GM23338 (cell line): ENCODE measurements around the gene SOX9. TPM values are rescaled to one million over a fixed set of nuclear protein-coding genes. Genes with fewer than 3 reads are reported as not detected.

Experiments used
- ATAC-seq: fragments of 200-7000 bp; cut with Tn5 transposase; 3 replicates; pipeline ENCODE4 v1.9.1; 2020
- DNase-seq: peaks from one replicate; pipeline ENCODE4 v3.0.0-alpha.2; 2015; ENCODE audit warnings: low spot score
- H2AFZ ChIP-seq: fragments of 200-600 bp; sonication (generic); 2 replicates; pipeline ENCODE4 v1.8.0; 2016; ENCODE audit warnings: antibody characterized with exemption, mild to moderate bottlenecking, moderate library complexity
- H3F3A ChIP-seq: fragments of 200-600 bp; sonication (generic); replicated peaks from 2 replicates; pipeline ENCODE4 v1.8.0; 2017; ENCODE audit warnings: antibody characterized with exemption, mixed run types, low read depth
- H3K27ac ChIP-seq: fragments of 200-600 bp; sonication (generic); 2 replicates; pipeline ENCODE4 v1.6.1; 2016; ENCODE audit warnings: low read depth
- H3K27me3 ChIP-seq: fragments of 200-600 bp; sonication (generic); 2 replicates; pipeline ENCODE4 v1.8.0; 2016; ENCODE audit warnings: mild to moderate bottlenecking, mixed run types, moderate library complexity; ENCODE audit not compliant: insufficient read depth
- H3K36me3 ChIP-seq: fragments of 200-600 bp; sonication (generic); 2 replicates; pipeline ENCODE4 v1.8.0; 2016; ENCODE audit warnings: mild to moderate bottlenecking; ENCODE audit not compliant: insufficient read depth
- H3K4me1 ChIP-seq: fragments of 200-600 bp; sonication (generic); 2 replicates; pipeline ENCODE4 v1.8.0; 2016; ENCODE audit warnings: mild to moderate bottlenecking, moderate library complexity; ENCODE audit not compliant: insufficient read depth
- H3K4me2 ChIP-seq: fragments of 200-600 bp; sonication (generic); 2 replicates; pipeline ENCODE4 v1.7.1; 2017; ENCODE audit warnings: mixed run types
- H3K4me3 ChIP-seq: fragments of 200-600 bp; sonication (generic); 2 replicates; pipeline ENCODE4 v1.6.1; 2016; ENCODE audit warnings: mixed run types
- H3K79me2 ChIP-seq: fragments of 200-600 bp; sonication (generic); replicated peaks from 2 replicates; pipeline ENCODE4 v1.8.0; 2017; ENCODE audit warnings: mild to moderate bottlenecking; ENCODE audit not compliant: insufficient read depth
- H3K9me2 ChIP-seq: fragments of 200-600 bp; sonication (generic); 2 replicates; pipeline ENCODE4 v1.8.0; 2017; ENCODE audit not compliant: insufficient read depth
- H4K20me1 ChIP-seq: fragments of 200-600 bp; sonication (generic); replicated peaks from 2 replicates; pipeline ENCODE4 v1.8.0; 2017; ENCODE audit warnings: mild to moderate bottlenecking; ENCODE audit not compliant: insufficient read depth
- H3K27ac Mint-ChIP-seq: 2 replicates; pipeline ENCODE4 v1.8.0; 2020; ENCODE audit warnings: inconsistent platforms, mild to moderate bottlenecking, moderate library complexity, mixed read lengths
- H3K27me3 Mint-ChIP-seq: 3 replicates; pipeline ENCODE4 v1.8.0; 2022; ENCODE audit warnings: low read depth, mild to moderate bottlenecking, moderate library complexity, mixed read lengths, inconsistent platforms; ENCODE audit not compliant: insufficient read depth, poor library complexity
- H3K36me3 Mint-ChIP-seq: 3 replicates; pipeline ENCODE4 v1.8.0; 2021; ENCODE audit warnings: low read depth, mild to moderate bottlenecking, inconsistent platforms, moderate library complexity, mixed read lengths
- H3K4me1 Mint-ChIP-seq: 3 replicates; pipeline ENCODE4 v1.8.0; 2020; ENCODE audit warnings: mild to moderate bottlenecking, inconsistent platforms, mixed read lengths
- H3K4me3 Mint-ChIP-seq: 3 replicates; pipeline ENCODE4 v1.8.0; 2021; ENCODE audit warnings: moderate library complexity, mild to moderate bottlenecking, inconsistent platforms, mixed read lengths
- H3K9me3 Mint-ChIP-seq: 3 replicates; pipeline ENCODE4 v1.8.0; 2020; ENCODE audit warnings: moderate library complexity, mild to moderate bottlenecking, inconsistent platforms, mixed read lengths
- CREB1 ChIP-seq: fragments of 250-450 bp; sonication (Bioruptor Pico); IDR thresholded peaks from 2 replicates; pipeline ENCODE4 v1.5.0; 2020; ENCODE audit warnings: low read depth, mild to moderate bottlenecking, moderate library complexity
- CTCF ChIP-seq, 2 experiments: fragments of 200-600 bp in 1 of 2; sonication (generic) in 1 of 2; conservative IDR thresholded peaks; 2 replicates each; pipeline versions ENCODE4 v1.5.1 to v1.6.1; 2016 to 2017; ENCODE audit warnings: antibody characterized with exemption in 2 of 2, low read depth in 2 of 2, mild to moderate bottlenecking in 2 of 2, moderate library complexity in 1 of 2
- ETS1 ChIP-seq: IDR thresholded peaks from 2 replicates; pipeline ENCODE4 v1.6.1; 2016; ENCODE audit warnings: antibody characterized with exemption
- EZH2 ChIP-seq: fragments of 200-600 bp; sonication (generic); IDR thresholded peaks from one replicate; pipeline ENCODE4 v1.8.0; 2017; ENCODE audit warnings: antibody characterized with exemption, mild to moderate bottlenecking, low read depth; ENCODE audit not compliant: unreplicated experiment
- EZH2phosphoT487 ChIP-seq: fragments of 200-600 bp; sonication (generic); IDR thresholded peaks from one replicate; pipeline ENCODE4 v1.8.1; 2018; ENCODE audit warnings: antibody characterized with exemption; ENCODE audit not compliant: unreplicated experiment
- JUNB ChIP-seq: IDR thresholded peaks from one replicate; pipeline ENCODE4 v1.6.1; 2016; ENCODE audit warnings: antibody characterized with exemption; ENCODE audit not compliant: unreplicated experiment
- NANOG ChIP-seq: IDR thresholded peaks from 2 replicates; pipeline ENCODE4 v1.6.1; 2016; ENCODE audit warnings: antibody characterized with exemption, borderline replicate concordance
- POLR2AphosphoS5 ChIP-seq: IDR thresholded peaks from 2 replicates; pipeline ENCODE4 v1.6.1; 2016; ENCODE audit warnings: antibody characterized with exemption, low read depth
- STAT1 ChIP-seq: IDR thresholded peaks from one replicate; pipeline ENCODE4 v1.6.1; 2016; ENCODE audit warnings: antibody characterized with exemption; ENCODE audit not compliant: unreplicated experiment
- ZNF114 ChIP-seq: fragments of 250-450 bp; sonication (Bioruptor Pico); IDR thresholded peaks from 2 replicates; pipeline ENCODE4 v1.5.0; 2020; ENCODE audit warnings: mild to moderate bottlenecking, moderate library complexity
- ZNF331 ChIP-seq: fragments of 250-450 bp; sonication (Bioruptor Pico); IDR thresholded peaks from 2 replicates; pipeline ENCODE4 v1.5.0; 2020; ENCODE audit warnings: low read depth, mild to moderate bottlenecking, moderate library complexity
- polyA plus RNA-seq: library from polyadenylated mRNA; unstranded; fragments of >200 nt; fragmentation: Nextera tagmentation; extraction: Ambion mirVana; gene quantifications from 2 replicates; pipeline ENCODE4 v1.2.1, GENCODE V29; 2016
- total RNA-seq: library from RNA; depleted of rRNA; stranded (reverse); fragments of >200 nt; shearing (Covaris generic); gene quantifications from 2 replicates; pipeline ENCODE4 v1.2.3, GENCODE V29; 2014
- TF ChIP-seq, protein P1 (sequence below): fragments of 250-450 bp; sonication (Bioruptor Pico); IDR thresholded peaks from 2 replicates; pipeline ENCODE4 v1.5.0; 2020; ENCODE audit warnings: mild to moderate bottlenecking, moderate library complexity
- TF ChIP-seq, protein P2 (sequence below): IDR thresholded peaks from one replicate; pipeline ENCODE4 v1.6.1; 2018; ENCODE audit warnings: antibody characterized with exemption; ENCODE audit not compliant: unreplicated experiment

SOX9 gene
- total and polyA plus RNA-seq, 2 experiments from 2014 or later = 4.4 TPM

GRCh38 chr17:72128039-72128438, 7.2 kb downstream of the SOX9 start:
- H3K36me3 Mint-ChIP-seq = peaks cover 16% of the 10 kb centered on the region
- H3K36me3 ChIP-seq = no peaks in the 10 kb centered on the region; the same call in 1 of the 2 replicates
- no peak overlapping the region for H3K27ac Mint-ChIP-seq
- DNase-seq (no peak), ATAC-seq (no peak)
- peaks cover 20% of the 10 kb centered on the region for H3K27me3 ChIP-seq
- H3K27me3 Mint-ChIP-seq = peaks cover 6% of the 10 kb centered on the region
- no peak overlapping the region for H3K4me3 Mint-ChIP-seq
- H3K9me2 ChIP-seq = peaks cover 5% of the 10 kb centered on the region; the same call in 1 of the 2 replicates
- H3K79me2 ChIP-seq = 0 out of 2 replicates have a peak, but pooled peaks cover 4% of the 10 kb centered on the region
- no peak overlapping the region for H3K27ac ChIP-seq
- no peaks in the 10 kb centered on the region for H3F3A ChIP-seq
- H3K4me3 ChIP-seq = no peak overlapping the region
- H2AFZ ChIP-seq = no peak overlapping the region
- no peaks in the 10 kb centered on the region for H4K20me1 ChIP-seq
- no peak for TF ChIP-seq JUNB
- TF ChIP-seq CTCF (conservative IDR thresholded peaks at IDR 0.05; ENCODE audit: low read depth in 2 of 2) = no peak
- no peak for TF ChIP-seq ETS1
- no peak for TF ChIP-seq ZNF331
- TF ChIP-seq, protein P1, sequence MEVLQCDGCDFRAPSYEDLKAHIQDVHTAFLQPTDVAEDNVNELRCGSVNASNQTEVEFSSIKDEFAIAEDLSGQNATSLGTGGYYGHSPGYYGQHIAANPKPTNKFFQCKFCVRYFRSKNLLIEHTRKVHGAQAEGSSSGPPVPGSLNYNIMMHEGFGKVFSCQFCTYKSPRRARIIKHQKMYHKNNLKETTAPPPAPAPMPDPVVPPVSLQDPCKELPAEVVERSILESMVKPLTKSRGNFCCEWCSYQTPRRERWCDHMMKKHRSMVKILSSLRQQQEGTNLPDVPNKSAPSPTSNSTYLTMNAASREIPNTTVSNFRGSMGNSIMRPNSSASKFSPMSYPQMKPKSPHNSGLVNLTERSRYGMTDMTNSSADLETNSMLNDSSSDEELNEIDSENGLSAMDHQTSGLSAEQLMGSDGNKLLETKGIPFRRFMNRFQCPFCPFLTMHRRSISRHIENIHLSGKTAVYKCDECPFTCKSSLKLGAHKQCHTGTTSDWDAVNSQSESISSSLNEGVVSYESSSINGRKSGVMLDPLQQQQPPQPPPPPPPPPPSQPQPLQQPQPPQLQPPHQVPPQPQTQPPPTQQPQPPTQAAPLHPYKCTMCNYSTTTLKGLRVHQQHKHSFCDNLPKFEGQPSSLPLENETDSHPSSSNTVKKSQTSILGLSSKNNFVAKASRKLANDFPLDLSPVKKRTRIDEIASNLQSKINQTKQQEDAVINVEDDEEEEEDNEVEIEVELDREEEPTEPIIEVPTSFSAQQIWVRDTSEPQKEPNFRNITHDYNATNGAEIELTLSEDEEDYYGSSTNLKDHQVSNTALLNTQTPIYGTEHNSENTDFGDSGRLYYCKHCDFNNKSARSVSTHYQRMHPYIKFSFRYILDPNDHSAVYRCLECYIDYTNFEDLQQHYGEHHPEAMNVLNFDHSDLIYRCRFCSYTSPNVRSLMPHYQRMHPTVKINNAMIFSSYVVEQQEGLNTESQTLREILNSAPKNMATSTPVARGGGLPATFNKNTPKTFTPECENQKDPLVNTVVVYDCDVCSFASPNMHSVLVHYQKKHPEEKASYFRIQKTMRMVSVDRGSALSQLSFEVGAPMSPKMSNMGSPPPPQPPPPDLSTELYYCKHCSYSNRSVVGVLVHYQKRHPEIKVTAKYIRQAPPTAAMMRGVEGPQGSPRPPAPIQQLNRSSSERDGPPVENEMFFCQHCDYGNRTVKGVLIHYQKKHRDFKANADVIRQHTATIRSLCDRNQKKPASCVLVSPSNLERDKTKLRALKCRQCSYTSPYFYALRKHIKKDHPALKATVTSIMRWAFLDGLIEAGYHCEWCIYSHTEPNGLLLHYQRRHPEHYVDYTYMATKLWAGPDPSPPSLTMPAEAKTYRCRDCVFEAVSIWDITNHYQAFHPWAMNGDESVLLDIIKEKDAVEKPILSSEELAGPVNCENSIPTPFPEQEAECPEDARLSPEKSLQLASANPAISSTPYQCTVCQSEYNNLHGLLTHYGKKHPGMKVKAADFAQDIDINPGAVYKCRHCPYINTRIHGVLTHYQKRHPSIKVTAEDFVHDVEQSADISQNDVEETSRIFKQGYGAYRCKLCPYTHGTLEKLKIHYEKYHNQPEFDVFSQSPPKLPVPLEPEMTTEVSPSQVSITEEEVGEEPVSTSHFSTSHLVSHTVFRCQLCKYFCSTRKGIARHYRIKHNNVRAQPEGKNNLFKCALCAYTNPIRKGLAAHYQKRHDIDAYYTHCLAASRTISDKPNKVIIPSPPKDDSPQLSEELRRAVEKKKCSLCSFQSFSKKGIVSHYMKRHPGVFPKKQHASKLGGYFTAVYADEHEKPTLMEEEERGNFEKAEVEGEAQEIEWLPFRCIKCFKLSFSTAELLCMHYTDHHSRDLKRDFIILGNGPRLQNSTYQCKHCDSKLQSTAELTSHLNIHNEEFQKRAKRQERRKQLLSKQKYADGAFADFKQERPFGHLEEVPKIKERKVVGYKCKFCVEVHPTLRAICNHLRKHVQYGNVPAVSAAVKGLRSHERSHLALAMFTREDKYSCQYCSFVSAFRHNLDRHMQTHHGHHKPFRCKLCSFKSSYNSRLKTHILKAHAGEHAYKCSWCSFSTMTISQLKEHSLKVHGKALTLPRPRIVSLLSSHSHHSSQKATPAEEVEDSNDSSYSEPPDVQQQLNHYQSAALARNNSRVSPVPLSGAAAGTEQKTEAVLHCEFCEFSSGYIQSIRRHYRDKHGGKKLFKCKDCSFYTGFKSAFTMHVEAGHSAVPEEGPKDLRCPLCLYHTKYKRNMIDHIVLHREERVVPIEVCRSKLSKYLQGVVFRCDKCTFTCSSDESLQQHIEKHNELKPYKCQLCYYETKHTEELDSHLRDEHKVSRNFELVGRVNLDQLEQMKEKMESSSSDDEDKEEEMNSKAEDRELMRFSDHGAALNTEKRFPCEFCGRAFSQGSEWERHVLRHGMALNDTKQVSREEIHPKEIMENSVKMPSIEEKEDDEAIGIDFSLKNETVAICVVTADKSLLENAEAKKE (CRISPR knock-in tag) = no peak
- no peak for TF ChIP-seq EZH2
- no peak for TF ChIP-seq ZNF114 (CRISPR knock-in tag)
- TF ChIP-seq EZH2phosphoT487 = no peak
- no peak for TF ChIP-seq STAT1
- TF ChIP-seq NANOG = no peak
- no peak for TF ChIP-seq POLR2AphosphoS5
- TF ChIP-seq CREB1 (CRISPR knock-in tag) = no peak
- TF ChIP-seq, protein P2, sequence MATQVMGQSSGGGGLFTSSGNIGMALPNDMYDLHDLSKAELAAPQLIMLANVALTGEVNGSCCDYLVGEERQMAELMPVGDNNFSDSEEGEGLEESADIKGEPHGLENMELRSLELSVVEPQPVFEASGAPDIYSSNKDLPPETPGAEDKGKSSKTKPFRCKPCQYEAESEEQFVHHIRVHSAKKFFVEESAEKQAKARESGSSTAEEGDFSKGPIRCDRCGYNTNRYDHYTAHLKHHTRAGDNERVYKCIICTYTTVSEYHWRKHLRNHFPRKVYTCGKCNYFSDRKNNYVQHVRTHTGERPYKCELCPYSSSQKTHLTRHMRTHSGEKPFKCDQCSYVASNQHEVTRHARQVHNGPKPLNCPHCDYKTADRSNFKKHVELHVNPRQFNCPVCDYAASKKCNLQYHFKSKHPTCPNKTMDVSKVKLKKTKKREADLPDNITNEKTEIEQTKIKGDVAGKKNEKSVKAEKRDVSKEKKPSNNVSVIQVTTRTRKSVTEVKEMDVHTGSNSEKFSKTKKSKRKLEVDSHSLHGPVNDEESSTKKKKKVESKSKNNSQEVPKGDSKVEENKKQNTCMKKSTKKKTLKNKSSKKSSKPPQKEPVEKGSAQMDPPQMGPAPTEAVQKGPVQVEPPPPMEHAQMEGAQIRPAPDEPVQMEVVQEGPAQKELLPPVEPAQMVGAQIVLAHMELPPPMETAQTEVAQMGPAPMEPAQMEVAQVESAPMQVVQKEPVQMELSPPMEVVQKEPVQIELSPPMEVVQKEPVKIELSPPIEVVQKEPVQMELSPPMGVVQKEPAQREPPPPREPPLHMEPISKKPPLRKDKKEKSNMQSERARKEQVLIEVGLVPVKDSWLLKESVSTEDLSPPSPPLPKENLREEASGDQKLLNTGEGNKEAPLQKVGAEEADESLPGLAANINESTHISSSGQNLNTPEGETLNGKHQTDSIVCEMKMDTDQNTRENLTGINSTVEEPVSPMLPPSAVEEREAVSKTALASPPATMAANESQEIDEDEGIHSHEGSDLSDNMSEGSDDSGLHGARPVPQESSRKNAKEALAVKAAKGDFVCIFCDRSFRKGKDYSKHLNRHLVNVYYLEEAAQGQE = no peak
- peaks cover 59% of the 10 kb centered on the region for H3K4me1 ChIP-seq
- H3K9me3 Mint-ChIP-seq = 0 out of 3 replicates have a peak, but pooled peaks cover 3% of the 10 kb centered on the region
- peaks cover 39% of the 10 kb centered on the region for H3K4me1 Mint-ChIP-seq
- H3K4me2 ChIP-seq = no peak overlapping the region
